Neural progenitor cell (in vitro differentiated cells): Measurements from ENCODE around the gene CHM. TPM values are rescaled to one million over a fixed set of nuclear protein-coding genes. Genes with fewer than 3 reads are reported as not detected.

Experiments
- DNase-seq: peaks from one replicate; pipeline ENCODE4 v3.0.0-alpha.2; 2016; ENCODE audit warnings: low spot score
- H2AFZ ChIP-seq: fragments of 200-600 bp; sonication (generic); replicated peaks from 2 replicates; pipeline ENCODE4 v1.6.1; 2016; ENCODE audit warnings: antibody characterized with exemption
- H3F3A ChIP-seq: fragments of 200-600 bp; sonication (generic); 2 replicates; pipeline ENCODE4 v1.6.1; 2016; ENCODE audit warnings: antibody characterized with exemption, low read depth
- H3K27ac ChIP-seq: fragments of 200-600 bp; sonication (generic); 2 replicates; pipeline ENCODE4 v1.5.1; 2016; ENCODE audit warnings: mild to moderate bottlenecking
- H3K27me3 ChIP-seq: fragments of 200-600 bp; sonication (generic); 2 replicates; pipeline ENCODE4 v1.6.1; 2016; ENCODE audit warnings: mild to moderate bottlenecking, moderate library complexity
- H3K36me3 ChIP-seq: fragments of 200-600 bp; sonication (generic); 2 replicates; pipeline ENCODE4 v1.5.1; 2016
- H3K4me1 ChIP-seq: fragments of 200-600 bp; sonication (generic); 2 replicates; pipeline ENCODE4 v1.6.1; 2016; ENCODE audit warnings: mixed run types
- H3K4me2 ChIP-seq: fragments of 200-600 bp; sonication (generic); 2 replicates; pipeline ENCODE4 v1.6.1; 2016
- H3K4me3 ChIP-seq: fragments of 200-600 bp; sonication (generic); 2 replicates; pipeline ENCODE4 v1.5.1; 2016
- H3K79me2 ChIP-seq: fragments of 200-600 bp; sonication (generic); 2 replicates; pipeline ENCODE4 v1.6.1; 2016; ENCODE audit warnings: low read depth
- H3K9ac ChIP-seq: fragments of 200-600 bp; sonication (generic); 2 replicates; pipeline ENCODE4 v1.6.1; 2016
- H3K9me3 ChIP-seq: fragments of 200-600 bp; sonication (generic); 2 replicates; pipeline ENCODE4 v1.5.1; 2016; ENCODE audit warnings: low read depth
- H4K20me1 ChIP-seq: fragments of 200-600 bp; sonication (generic); 2 replicates; pipeline ENCODE4 v1.6.1; 2016; ENCODE audit warnings: low read depth
- H3K27ac Mint-ChIP-seq: 3 replicates; pipeline ENCODE4 v1.8.0; 2021; ENCODE audit warnings: mixed read lengths
- H3K27me3 Mint-ChIP-seq: 2 replicates; pipeline ENCODE4 v1.8.0; 2022; ENCODE audit warnings: low read depth, mild to moderate bottlenecking, inconsistent platforms, moderate library complexity, mixed read lengths; ENCODE audit not compliant: insufficient read depth
- H3K36me3 Mint-ChIP-seq: 3 replicates; pipeline ENCODE4 v1.8.0; 2021; ENCODE audit warnings: mixed read lengths
- H3K4me1 Mint-ChIP-seq: 3 replicates; pipeline ENCODE4 v1.8.0; 2021; ENCODE audit warnings: mixed read lengths
- H3K4me3 Mint-ChIP-seq: 3 replicates; pipeline ENCODE4 v1.8.0; 2021; ENCODE audit warnings: mild to moderate bottlenecking, moderate library complexity, mixed read lengths
- H3K9me3 Mint-ChIP-seq: 3 replicates; pipeline ENCODE4 v1.8.0; 2020; ENCODE audit warnings: mixed read lengths
- CTCF ChIP-seq: fragments of 200-600 bp; sonication (generic); IDR thresholded peaks from 2 replicates; pipeline ENCODE4 v1.5.1; 2017; ENCODE audit warnings: antibody characterized with exemption, mild to moderate bottlenecking
- EZH2 ChIP-seq: fragments of 200-600 bp; sonication (generic); IDR thresholded peaks from 2 replicates; pipeline ENCODE4 v1.6.1; 2017; ENCODE audit warnings: antibody characterized with exemption, mild to moderate bottlenecking, moderate library complexity
- EZH2phosphoT487 ChIP-seq: fragments of 200-600 bp; sonication (generic); IDR thresholded peaks from 2 replicates; pipeline ENCODE4 v1.6.1; 2017; ENCODE audit warnings: antibody characterized with exemption
- total RNA-seq: library from RNA; depleted of rRNA; stranded (reverse); fragments of >200 nt; gene quantifications from 2 replicates; pipeline ENCODE4 v1.2.3, GENCODE V29; 2015; ENCODE audit warnings: low replicate concordance

CHM gene
- total RNA-seq, 1 donor from 2014 or later, result 24.0 TPM

- Mint-ChIP-seq H3K4me3 (no peak overlapping the region), H3K4me1 (no peaks in the 10 kb centered on the region), H3K9me3 (no peaks in the 10 kb centered on the region), H3K36me3 (peaks cover 4% of the 10 kb centered on the region), H3K27ac (no peak overlapping the region), H3K27me3 (no peaks in the 10 kb centered on the region)
- Histone ChIP-seq H3K9me3 (no peaks in the 10 kb centered on the region), H3K27me3 (no peaks in the 10 kb centered on the region), H3K79me2 (no peaks in the 10 kb centered on the region), H3K36me3 (peaks cover 3% of the 10 kb centered on the region), H3K9ac (no peak overlapping the region), H3F3A (no peaks in the 10 kb centered on the region), H3K4me2 (no peak overlapping the region), H2AFZ (no peak overlapping the region), H3K4me3 (no peak overlapping the region), H3K27ac (no peak overlapping the region), H3K4me1 (no peaks in the 10 kb centered on the region), H4K20me1 (no peaks in the 10 kb centered on the region)
- DNase-seq, result no peak
- TF ChIP-seq CTCF, result no peak
- TF ChIP-seq EZH2, result no peak
- TF ChIP-seq EZH2phosphoT487, result no peak
Observed at GRCh38 chrX:85897362-85898126, 149.8 kb downstream of the CHM start.

- Histone ChIP-seq H2AFZ (no peak overlapping the region), H3K4me3 (no peak overlapping the region), H3K27ac (no peak overlapping the region), H3K4me1 (no peaks in the 10 kb centered on the region), H4K20me1 (no peaks in the 10 kb centered on the region), H3K9ac (no peak overlapping the region), H3F3A (no peaks in the 10 kb centered on the region), H3K36me3 (no peaks in the 10 kb centered on the region), H3K9me3 (peaks cover 4% of the 10 kb centered on the region), H3K27me3 (no peaks in the 10 kb centered on the region), H3K79me2 (no peaks in the 10 kb centered on the region), H3K4me2 (no peak overlapping the region)
- Mint-ChIP-seq H3K9me3 (peaks cover 5% of the 10 kb centered on the region), H3K4me3 (no peak overlapping the region), H3K27me3 (no peaks in the 10 kb centered on the region), H3K27ac (no peak overlapping the region), H3K4me1 (no peaks in the 10 kb centered on the region), H3K36me3 (peaks cover 4% of the 10 kb centered on the region)
- TF ChIP-seq EZH2phosphoT487, result no peak
- TF ChIP-seq EZH2, result no peak
- no peak for TF ChIP-seq CTCF
- DNase-seq, result no peak
Observed at GRCh38 chrX:85882601-85883000, 164.8 kb downstream of the CHM start.

GRCh38 chrX:85870585-85870984 is 176.8 kb downstream of the CHM start:
- Mint-ChIP-seq H3K27ac (no peak overlapping the region), H3K27me3 (no peaks in the 10 kb centered on the region), H3K9me3 (peaks cover 8% of the 10 kb centered on the region), H3K36me3 (peaks cover 16% of the 10 kb centered on the region), H3K4me3 (no peak overlapping the region), H3K4me1 (no peaks in the 10 kb centered on the region)
- no peak overlapping the region for H3K4me3 ChIP-seq
- H3K79me2 ChIP-seq, result no peaks in the 10 kb centered on the region
- H2AFZ ChIP-seq, result no peak overlapping the region
- no peaks in the 10 kb centered on the region for H3K36me3 ChIP-seq
- no peaks in the 10 kb centered on the region for H3K4me1 ChIP-seq
- H3K9ac ChIP-seq, result no peak overlapping the region
- no peaks in the 10 kb centered on the region for H4K20me1 ChIP-seq
- TF ChIP-seq CTCF, result no peak
- TF ChIP-seq EZH2phosphoT487, result no peak
- no peak for TF ChIP-seq EZH2
- no peaks in the 10 kb centered on the region for H3K27me3 ChIP-seq
- DNase-seq, result no peak
- H3K27ac ChIP-seq, result no peak overlapping the region
- H3F3A ChIP-seq, result no peaks in the 10 kb centered on the region
- H3K4me2 ChIP-seq, result no peak overlapping the region
- peaks cover 11% of the 10 kb centered on the region for H3K9me3 ChIP-seq
